ENCODE data around the gene ANXA7. TPM values are rescaled to one million over a fixed set of nuclear protein-coding genes. Genes with fewer than 3 reads are reported as not detected.

Gene ANXA7
- total RNA-seq, 1 donor = 106 TPM

DNA sequence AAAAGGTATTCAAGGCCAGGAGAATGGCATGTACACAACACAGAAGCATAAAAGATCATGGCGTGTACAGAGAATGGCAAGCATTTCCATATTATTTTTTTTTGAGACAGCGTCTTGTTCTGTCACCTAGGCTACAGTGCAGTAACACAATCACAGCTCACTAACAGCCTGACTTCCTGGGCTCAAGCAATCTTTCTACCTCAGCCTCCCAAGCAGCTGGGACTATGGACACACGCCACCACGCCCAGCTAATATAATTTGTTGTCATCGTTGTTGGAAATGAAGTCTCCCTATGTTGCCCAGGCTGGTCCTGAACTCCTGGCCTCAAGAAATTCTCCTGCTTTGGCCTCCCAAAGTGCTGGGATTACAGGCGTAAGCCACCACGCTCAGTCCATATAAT, 27.3 kb downstream of the ANXA7 start:
- no peaks in the 10 kb centered on the region for H3K4me1 ChIP-seq (ENCODE audit: insufficient read depth, low read length)
- H3K27me3 ChIP-seq (ENCODE audit: insufficient read depth, low read length) = no peaks in the 10 kb centered on the region
- H3K4me3 ChIP-seq (ENCODE audit: low read length) = no peak overlapping the region
- no peaks in the 10 kb centered on the region for H3K9me3 ChIP-seq (ENCODE audit: low read depth, low read length)

DNA sequence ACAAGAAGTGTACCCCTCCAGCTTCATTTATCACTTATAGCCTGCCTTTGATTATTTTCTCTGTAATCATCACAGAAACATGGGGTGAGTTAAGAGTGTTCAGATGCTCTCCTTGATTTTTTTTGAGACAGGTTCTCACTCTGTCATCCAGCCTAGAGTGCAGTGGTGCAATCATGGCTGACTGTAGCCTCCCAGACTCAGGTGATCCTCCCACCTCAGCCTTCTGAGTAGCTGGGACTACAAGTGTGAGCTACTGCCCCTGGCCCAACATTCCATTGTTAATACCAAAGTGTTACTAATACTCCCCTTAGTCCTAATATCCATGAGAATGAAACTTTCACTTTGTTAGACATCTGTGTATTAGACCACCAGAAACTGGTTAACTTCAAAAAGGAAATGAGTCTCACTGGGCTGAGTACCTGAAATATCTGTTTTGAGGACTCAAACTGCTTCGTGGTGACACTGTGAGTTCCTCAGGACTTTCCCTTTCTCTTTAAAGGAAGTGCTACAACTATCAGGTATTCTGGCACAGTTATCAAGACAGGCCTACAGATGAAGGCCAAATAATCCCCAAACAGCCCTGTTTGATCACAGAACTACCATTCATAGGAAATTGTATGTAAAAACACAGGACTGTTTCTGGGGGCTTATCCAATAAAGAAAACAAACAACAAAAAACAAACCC, 34.7 kb downstream of the ANXA7 start:
- no peaks in the 10 kb centered on the region for H3K9me3 ChIP-seq (ENCODE audit: low read depth, low read length)
- no peaks in the 10 kb centered on the region for H3K27me3 ChIP-seq (ENCODE audit: insufficient read depth, low read length)
- H3K4me1 ChIP-seq (ENCODE audit: insufficient read depth, low read length) = no peaks in the 10 kb centered on the region
- H3K4me3 ChIP-seq (ENCODE audit: low read length) = no peak overlapping the region

DNA sequence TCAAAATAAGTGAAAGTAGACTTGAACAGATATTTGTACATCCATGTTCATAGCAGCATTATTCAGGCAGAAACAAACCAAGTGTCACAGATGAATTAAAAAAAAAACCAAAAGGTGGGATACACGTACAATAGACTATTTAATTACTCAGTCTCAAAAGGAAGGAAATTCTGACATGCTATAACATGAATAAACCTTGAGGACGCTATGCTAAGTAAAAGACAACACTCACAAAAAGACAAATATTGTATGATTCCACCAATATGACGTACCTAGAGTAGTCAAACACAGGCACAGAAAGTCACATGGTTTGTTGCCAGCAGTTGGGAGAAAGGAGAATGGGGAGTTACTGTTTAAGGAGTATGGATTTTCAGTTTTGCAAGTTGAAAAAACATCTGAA, 37.2 kb downstream of the ANXA7 start:
- Histone ChIP-seq H3K4me3 (ENCODE audit: low read length) (no peak overlapping the region), H3K4me1 (ENCODE audit: insufficient read depth, low read length) (no peaks in the 10 kb centered on the region), H3K9me3 (ENCODE audit: low read depth, low read length) (no peaks in the 10 kb centered on the region), H3K27me3 (ENCODE audit: insufficient read depth, low read length) (no peaks in the 10 kb centered on the region)

DNA sequence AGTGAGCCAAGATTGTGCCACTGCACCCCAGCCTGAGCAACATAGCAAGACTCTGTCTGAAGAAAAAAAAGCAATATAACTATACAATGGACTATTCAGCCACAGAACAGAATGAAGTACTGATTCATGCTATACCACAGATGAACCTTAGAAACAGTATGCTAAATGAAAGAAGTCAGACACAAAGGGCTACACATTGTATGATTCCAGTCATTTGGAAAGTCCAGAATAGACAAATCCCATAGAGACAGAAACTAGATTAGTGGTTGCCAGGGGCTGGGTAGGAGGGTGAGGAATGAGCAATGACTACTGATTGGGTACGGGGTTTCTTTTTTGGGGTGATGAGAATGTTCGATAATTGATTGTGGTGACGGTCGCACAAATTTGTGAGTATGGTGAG, 45.6 kb downstream of the ANXA7 start:
- Histone ChIP-seq H3K27me3 (ENCODE audit: insufficient read depth, low read length) (no peaks in the 10 kb centered on the region), H3K9me3 (ENCODE audit: low read depth, low read length) (no peaks in the 10 kb centered on the region), H3K4me1 (ENCODE audit: insufficient read depth, low read length) (no peaks in the 10 kb centered on the region), H3K4me3 (ENCODE audit: low read length) (no peak overlapping the region)

DNA sequence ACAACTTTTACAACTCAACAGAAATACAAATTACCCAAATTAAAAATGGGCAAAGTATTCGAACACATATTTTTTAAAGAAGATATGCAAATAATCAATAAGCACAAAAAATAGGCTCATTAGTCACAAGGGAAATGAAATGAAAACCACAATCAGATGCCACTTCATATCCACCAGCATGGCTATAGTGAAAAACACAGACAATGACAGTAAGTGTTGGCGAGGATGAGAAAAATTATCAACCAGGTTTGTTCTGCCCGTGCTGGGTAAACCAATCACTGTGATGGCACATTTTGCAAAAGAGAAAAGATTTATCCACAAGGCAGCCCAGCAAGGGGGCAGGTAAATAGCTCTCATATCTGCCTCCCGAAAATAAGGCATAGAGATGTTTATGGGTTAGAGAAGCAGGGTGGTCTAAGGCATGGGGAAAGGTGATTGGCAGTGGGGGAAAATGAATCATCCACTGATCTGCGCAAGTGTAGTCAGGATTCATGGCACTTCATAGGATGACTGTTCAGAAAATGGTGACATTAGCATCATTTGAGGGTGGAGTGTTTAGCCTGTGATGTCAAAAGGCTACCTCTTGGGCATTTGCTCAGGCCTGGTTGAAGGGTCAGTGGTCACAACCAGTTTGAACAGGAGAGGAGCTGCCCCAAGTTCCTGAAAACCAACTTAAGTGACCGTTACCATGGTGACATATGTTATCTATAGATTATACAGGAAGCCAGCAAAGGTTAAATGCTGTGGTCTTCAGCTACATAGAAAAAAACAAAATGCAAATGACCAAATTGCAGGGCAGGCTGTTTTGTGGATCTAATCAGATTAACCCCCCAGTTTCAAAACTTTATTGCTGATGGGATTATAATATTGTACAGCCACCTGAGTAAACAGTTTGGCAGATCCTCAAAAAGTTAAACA, 47.2 kb downstream of the ANXA7 start:
- H3K4me1 ChIP-seq (ENCODE audit: insufficient read depth, low read length) = no peaks in the 10 kb centered on the region

DNA sequence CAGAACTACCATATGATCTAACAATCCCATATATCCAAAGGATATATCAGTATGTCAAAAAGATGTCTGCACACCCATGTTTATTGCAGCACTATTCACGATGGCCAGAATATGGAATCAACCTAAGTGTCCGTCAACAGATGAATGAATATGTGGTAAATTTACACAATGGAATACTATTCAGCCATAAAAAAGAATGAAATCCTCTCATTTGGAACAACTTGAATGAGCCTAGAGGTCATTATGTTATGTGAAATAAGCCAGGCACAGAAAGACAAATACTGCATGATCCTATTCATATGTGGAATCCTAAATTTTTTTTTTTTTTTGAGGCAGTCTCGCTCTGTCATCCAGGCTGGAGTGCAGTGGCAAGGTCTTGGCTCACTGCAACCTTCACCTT, 48.9 kb downstream of the ANXA7 start:
- no peaks in the 10 kb centered on the region for H3K4me1 ChIP-seq (ENCODE audit: insufficient read depth, low read length)
- no peaks in the 10 kb centered on the region for H3K27me3 ChIP-seq (ENCODE audit: insufficient read depth, low read length)
- no peaks in the 10 kb centered on the region for H3K9me3 ChIP-seq (ENCODE audit: low read depth, low read length)
- H3K4me3 ChIP-seq (ENCODE audit: low read length) = no peak overlapping the region

More for the DNA sequence above, 47.2 kb downstream of the ANXA7 start:
- H3K9me3 ChIP-seq (ENCODE audit: low read depth, low read length) = no peaks in the 10 kb centered on the region
- no peaks in the 10 kb centered on the region for H3K27me3 ChIP-seq (ENCODE audit: insufficient read depth, low read length)
- H3K4me3 ChIP-seq (ENCODE audit: low read length) = no peak overlapping the region

DNA sequence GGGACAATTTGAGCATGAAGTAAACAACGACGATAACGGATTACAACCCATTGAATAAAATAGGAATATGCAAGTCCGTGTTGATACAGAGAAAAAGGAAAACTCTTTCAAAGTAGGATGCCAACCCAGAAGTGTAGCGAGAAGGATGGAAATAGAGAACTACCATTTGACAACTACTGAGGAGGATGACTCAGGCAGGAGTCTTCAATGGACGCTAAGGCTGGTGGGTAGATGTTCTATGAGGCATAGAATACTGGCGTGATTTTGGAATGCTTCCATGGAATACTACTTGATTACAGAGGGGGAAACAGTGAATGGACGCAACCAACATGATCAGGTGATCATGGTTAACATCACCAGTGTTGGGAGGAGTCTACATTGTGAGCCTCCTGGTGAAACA, 54.4 kb downstream of the ANXA7 start:
- Histone ChIP-seq H3K9me3 (ENCODE audit: low read depth, low read length) (no peaks in the 10 kb centered on the region), H3K4me3 (ENCODE audit: low read length) (no peak overlapping the region), H3K27me3 (ENCODE audit: insufficient read depth, low read length) (no peaks in the 10 kb centered on the region), H3K4me1 (ENCODE audit: insufficient read depth, low read length) (peaks cover 7% of the 10 kb centered on the region)

DNA sequence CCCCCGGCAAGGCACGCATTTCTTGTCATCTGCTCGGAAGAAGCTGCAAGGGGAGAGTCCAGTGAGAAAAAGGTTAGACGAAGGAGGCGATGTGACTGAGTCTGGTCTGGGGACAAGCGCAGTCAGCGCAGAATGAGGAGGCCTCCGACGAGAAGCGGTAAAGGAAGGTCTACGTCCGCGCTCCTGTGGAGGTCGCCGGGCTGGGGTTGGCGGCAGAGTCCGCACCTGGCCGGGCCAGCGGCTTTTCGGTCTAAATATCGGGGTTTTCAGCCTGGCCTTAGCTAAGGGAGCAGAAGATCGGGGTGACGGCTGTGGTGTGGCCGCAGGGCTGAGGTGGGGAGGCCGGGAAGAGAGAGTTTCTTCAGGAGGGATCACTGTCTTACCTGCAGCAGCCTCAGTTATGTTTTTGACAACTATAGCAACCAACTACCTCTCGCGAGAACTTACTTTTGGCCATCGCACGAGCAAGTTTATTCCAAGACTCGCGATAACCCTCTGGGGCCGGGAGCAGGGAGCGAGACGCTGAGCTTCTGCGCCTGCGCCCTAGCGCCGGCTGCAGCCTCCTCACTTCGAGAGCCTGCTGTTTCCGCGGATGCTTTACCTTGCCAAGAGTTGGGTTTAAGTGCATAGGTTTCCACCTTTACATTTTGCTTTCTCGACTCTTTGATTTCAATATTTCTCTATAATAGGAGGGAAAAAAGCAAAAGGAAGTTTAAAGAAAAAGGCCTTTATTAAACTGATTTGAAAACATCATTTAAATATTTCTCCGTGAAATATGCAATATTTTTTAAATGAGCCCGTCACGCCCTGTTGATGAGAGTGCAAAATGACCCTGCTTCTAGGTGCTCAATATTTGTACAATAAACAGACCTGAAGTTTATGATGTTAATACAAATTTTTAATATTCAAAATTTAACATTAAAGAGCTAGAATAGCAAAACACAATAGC, 55.3 kb downstream of the ANXA7 start, which contains the start of gene CFAP70:
CFAP70 (minus strand) TSS at position 534 of the 949 bp plus-strand sequence. CDS start 4,068 bp downstream, outside the sequence.
- Histone ChIP-seq H3K4me1 (ENCODE audit: insufficient read depth, low read length) (peaks cover 7% of the 10 kb centered on the region), H3K4me3 (ENCODE audit: low read length) (peak within 1 kb of the TSS; percentile 61), H3K9me3 (ENCODE audit: low read depth, low read length) (no peaks in the 10 kb centered on the region), H3K27me3 (ENCODE audit: insufficient read depth, low read length) (no peaks in the 10 kb centered on the region)

DNA sequence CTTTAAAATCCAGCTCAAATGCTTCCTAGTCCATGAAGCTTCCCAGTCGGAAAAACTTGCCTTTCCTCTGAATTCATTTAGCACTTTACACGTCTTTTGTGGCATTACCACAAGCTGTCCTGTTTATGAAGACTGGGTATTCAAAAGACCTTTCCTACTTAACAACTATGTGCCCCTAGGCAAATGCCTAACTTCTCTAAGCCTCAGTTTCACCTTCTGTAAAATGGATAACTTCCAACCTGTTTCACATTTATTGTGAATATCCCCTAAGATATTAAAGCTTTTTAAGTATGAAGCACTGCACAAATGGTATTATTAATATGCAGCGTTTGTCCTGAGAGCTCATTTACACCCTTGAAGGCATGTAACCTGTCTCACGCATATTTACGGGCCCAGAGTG, 56.0 kb downstream of the ANXA7 start:
- H3K9me3 ChIP-seq (ENCODE audit: low read depth, low read length) = no peaks in the 10 kb centered on the region
- H3K4me1 ChIP-seq (ENCODE audit: insufficient read depth, low read length) = peaks cover 7% of the 10 kb centered on the region
- peak overlapping the region; percentile 61 for H3K4me3 ChIP-seq (ENCODE audit: low read length)
- no peaks in the 10 kb centered on the region for H3K27me3 ChIP-seq (ENCODE audit: insufficient read depth, low read length)

DNA sequence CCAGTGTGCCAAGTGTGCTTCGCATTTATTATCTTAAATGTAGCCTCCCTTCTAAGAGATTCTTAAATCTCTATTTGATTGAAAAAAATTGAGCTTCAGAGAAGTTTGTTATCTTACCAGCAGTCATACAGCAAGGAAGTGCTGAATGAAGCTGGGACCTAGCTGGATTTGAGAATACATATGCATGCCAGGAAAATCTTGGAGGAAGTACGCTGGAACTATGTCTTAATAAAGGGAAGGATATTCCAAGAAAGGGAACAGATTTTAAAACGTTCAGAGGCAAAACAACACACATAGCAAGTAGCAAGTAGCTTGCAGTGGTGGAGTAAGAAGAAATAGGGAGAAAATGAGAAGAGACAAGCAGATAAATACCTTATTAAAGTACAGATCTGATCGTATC, 56.7 kb downstream of the ANXA7 start:
- no peaks in the 10 kb centered on the region for H3K9me3 ChIP-seq (ENCODE audit: low read depth, low read length)
- H3K4me3 ChIP-seq (ENCODE audit: low read length) = no peak overlapping the region
- no peaks in the 10 kb centered on the region for H3K27me3 ChIP-seq (ENCODE audit: insufficient read depth, low read length)
- peaks cover 7% of the 10 kb centered on the region for H3K4me1 ChIP-seq (ENCODE audit: insufficient read depth, low read length)

DNA sequence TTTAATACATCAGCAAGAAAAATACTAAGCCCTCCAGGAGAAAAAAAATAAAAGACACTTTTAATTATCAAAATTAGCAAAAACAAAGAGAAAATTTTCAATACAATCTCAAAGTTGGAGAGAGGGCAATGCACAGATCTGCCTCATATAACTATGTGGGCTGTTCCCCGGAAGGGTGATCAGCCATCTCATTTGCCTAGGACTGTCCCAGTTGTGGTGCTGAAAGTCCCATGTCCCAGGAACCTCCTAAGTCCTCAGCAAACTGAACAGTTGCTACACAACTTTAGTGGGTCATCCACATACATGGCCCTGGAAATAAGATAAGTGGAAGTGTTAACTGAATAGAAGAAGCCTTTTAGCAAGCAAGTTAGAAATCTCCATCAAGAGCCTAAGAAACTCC, 69.6 kb downstream of the ANXA7 start:
- Histone ChIP-seq H3K27me3 (ENCODE audit: insufficient read depth, low read length) (no peaks in the 10 kb centered on the region), H3K9me3 (ENCODE audit: low read depth, low read length) (no peaks in the 10 kb centered on the region), H3K4me3 (ENCODE audit: low read length) (no peak overlapping the region), H3K4me1 (ENCODE audit: insufficient read depth, low read length) (no peaks in the 10 kb centered on the region)

DNA sequence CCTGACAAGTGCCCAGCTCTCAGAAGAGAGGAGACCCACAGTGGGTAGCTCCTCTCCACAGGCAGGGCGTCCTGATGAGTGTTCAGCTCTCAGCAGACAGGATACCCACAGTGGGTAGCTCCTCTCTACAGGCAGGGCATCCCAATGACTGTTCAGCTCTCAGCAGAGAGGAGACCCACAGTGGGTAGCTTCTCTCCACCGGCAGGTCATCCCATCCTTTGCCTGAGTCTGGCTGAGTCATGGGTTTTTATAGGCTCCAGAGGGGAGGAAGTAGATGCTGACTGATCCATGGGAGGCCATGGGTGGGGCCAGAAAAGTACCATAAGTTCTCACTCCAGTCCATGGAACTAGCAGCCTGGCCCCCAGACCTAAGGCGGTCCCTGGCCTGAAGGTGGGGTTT, 73.7 kb downstream of the ANXA7 start:
- H3K4me1 ChIP-seq (ENCODE audit: insufficient read depth, low read length) = no peaks in the 10 kb centered on the region
- no peak overlapping the region for H3K4me3 ChIP-seq (ENCODE audit: low read length)
- H3K9me3 ChIP-seq (ENCODE audit: low read depth, low read length) = no peaks in the 10 kb centered on the region
- H3K27me3 ChIP-seq (ENCODE audit: insufficient read depth, low read length) = no peaks in the 10 kb centered on the region

DNA sequence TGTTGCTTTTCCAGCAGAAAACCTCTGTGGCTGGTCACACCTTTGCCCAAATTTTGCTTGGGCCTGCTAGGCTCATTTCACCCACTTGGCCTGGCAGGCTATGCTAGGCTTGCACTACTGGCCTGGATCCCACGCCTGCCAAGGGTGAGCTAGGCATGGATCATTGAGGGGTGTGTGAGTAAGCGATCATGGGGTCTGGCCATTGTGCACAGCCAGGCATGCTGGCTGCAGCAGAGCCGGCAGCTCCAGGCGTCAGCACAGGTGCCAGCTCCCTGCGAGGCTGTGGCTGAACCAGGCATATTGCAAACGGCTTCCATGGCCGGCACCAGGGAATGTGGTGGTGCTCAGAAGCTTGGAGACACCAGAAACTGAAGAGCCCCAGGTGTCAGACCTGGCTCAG, 74.4 kb downstream of the ANXA7 start:
- Histone ChIP-seq H3K4me3 (ENCODE audit: low read length) (no peak overlapping the region), H3K9me3 (ENCODE audit: low read depth, low read length) (no peaks in the 10 kb centered on the region)

DNA sequence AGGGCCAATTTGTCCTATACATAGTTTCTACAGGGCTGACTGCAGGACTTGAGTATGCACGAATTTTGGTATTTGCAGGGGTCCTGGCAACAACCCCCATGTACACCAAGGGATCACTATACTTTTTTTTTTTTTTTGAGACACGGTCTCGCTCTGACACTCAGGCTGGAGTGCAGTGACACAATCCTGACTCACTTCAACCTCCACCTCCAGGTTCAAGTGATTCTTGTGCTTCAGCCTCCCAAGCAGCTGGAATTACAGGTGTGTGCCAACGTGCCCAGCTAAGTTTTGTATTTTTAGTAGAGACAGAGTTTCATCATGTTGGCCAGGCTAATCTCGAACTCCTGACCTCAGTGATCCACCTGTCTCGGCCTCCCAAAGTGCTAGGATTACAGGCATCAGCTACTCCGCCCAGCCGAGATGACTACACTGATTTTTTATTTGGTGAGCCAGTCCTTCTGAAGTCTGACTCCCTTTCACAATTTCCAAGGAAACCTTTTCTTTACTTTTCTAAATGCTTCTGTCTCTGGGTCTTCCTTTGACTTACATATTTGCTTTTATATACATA, 75.0 kb downstream of the ANXA7 start:
- Histone ChIP-seq H3K9me3 (ENCODE audit: low read depth, low read length) (no peaks in the 10 kb centered on the region), H3K4me3 (ENCODE audit: low read length) (no peak overlapping the region), H3K27me3 (ENCODE audit: insufficient read depth, low read length) (no peaks in the 10 kb centered on the region), H3K4me1 (ENCODE audit: insufficient read depth, low read length) (no peaks in the 10 kb centered on the region)

More for the DNA sequence above, 74.4 kb downstream of the ANXA7 start:
- Histone ChIP-seq H3K27me3 (ENCODE audit: insufficient read depth, low read length) (no peaks in the 10 kb centered on the region), H3K4me1 (ENCODE audit: insufficient read depth, low read length) (no peaks in the 10 kb centered on the region)

Data from mononuclear cell (primary cell).